SK-N-SH (cell line): ENCODE data around the gene CRACR2A. TPM values are rescaled to one million over a fixed set of nuclear protein-coding genes. Genes with fewer than 3 reads are reported as not detected.

Experiments
- CTCF ChIA-PET: fragments of 300-600, 350-600 bp; formaldehyde crosslinking; extraction: SDS; loops from one replicate; lab custom pipeline; 2021; lab: Yijun Ruan, JAX
- POLR2A ChIA-PET: fragments of 350-600 bp; sonication (Branson Sonifier 250); formaldehyde crosslinking; extraction: SDS; loops from one replicate; lab custom pipeline; 2020; ENCODE audit warnings: antibody characterized with exemption, inconsistent platforms; lab: Yijun Ruan, JAX
- DNase-seq: peaks from one replicate; pipeline ENCODE4 v3.0.0; 2012
- H2AFZ ChIP-seq: fragments of 200-600 bp; sonication (generic); 2 replicates; pipeline ENCODE4 v1.8.1; 2016; ENCODE audit warnings: antibody characterized with exemption, mild to moderate bottlenecking, low read depth
- H3F3A ChIP-seq: fragments of 200-600 bp; sonication (generic); replicated peaks from 2 replicates; pipeline ENCODE3; 2016; ENCODE audit warnings: antibody characterized with exemption, mild to moderate bottlenecking; ENCODE audit not compliant: insufficient read depth
- H3K27ac ChIP-seq, 2 experiments: fragments of 200-500 bp in 1 of 2; fragments of 200-600 bp in 1 of 2; sonication (Bioruptor generic) in 1 of 2; sonication (generic), shearing (Covaris generic) in 1 of 2; 2 replicates each; pipeline versions ENCODE4 v1.5.1 to v1.6.1; 2014 to 2016; ENCODE audit warnings: low read depth in 2 of 2, inconsistent platforms in 1 of 2, low read length in 1 of 2, mild to moderate bottlenecking in 1 of 2, mixed read lengths in 1 of 2
- H3K27me3 ChIP-seq: fragments of 200-600 bp; sonication (generic), shearing (Covaris generic); 2 replicates; pipeline ENCODE4 v1.6.1; 2016; ENCODE audit warnings: mixed run types; ENCODE audit not compliant: insufficient read depth
- H3K36me3 ChIP-seq, 2 experiments: fragments of 200-500 bp in 1 of 2; fragments of 200-600 bp in 1 of 2; sonication (Bioruptor generic) in 1 of 2; sonication (generic) in 1 of 2; replicated peaks in 1 of 2; 2 replicates each; pipeline versions ENCODE3 to v1.5.1; 2014 to 2016; ENCODE audit warnings: low read length in 1 of 2, mild to moderate bottlenecking in 1 of 2; ENCODE audit not compliant: insufficient read depth in 2 of 2, control insufficient read depth in 1 of 2
- H3K4me1 ChIP-seq, 2 experiments: fragments of 200-500 bp in 1 of 2; fragments of 200-600 bp in 1 of 2; sonication (Bioruptor generic) in 1 of 2; sonication (generic), shearing (Covaris generic) in 1 of 2; 2 replicates each; pipeline versions ENCODE4 v1.5.1 to v1.6.1; 2014 to 2016; ENCODE audit warnings: low read depth in 1 of 2, low read length in 1 of 2, mixed run types in 1 of 2; ENCODE audit not compliant: insufficient read depth in 2 of 2, control insufficient read depth in 1 of 2
- H3K4me2 ChIP-seq: fragments of 200-600 bp; sonication (generic), shearing (Covaris generic); 2 replicates; pipeline ENCODE4 v1.6.1; 2017; ENCODE audit warnings: mixed run types
- H3K4me3 ChIP-seq, 2 experiments: fragments of 200-500 bp in 1 of 2; fragments of 200-600 bp in 1 of 2; sonication (Bioruptor generic) in 1 of 2; sonication (generic), shearing (Covaris generic) in 1 of 2; 2 replicates each; pipeline versions ENCODE4 v1.5.1 to v1.8.1; 2014 to 2016; ENCODE audit warnings: low read depth in 2 of 2, inconsistent platforms in 1 of 2, low read length in 1 of 2, mild to moderate bottlenecking in 1 of 2, mixed read lengths in 1 of 2, moderate library complexity in 1 of 2
- H3K79me2 ChIP-seq: fragments of 200-600 bp; sonication (generic); 2 replicates; pipeline ENCODE4 v1.8.1; 2017; ENCODE audit warnings: mild to moderate bottlenecking; ENCODE audit not compliant: insufficient read depth
- H3K9ac ChIP-seq: fragments of 200-600 bp; sonication (generic); 2 replicates; pipeline ENCODE4 v1.6.1; 2017; ENCODE audit warnings: mixed run types
- H3K9me2 ChIP-seq: fragments of 200-600 bp; sonication (generic); 2 replicates; pipeline ENCODE4 v1.6.1; 2017; ENCODE audit warnings: mixed run types
- H3K9me3 ChIP-seq: fragments of 200-600 bp; sonication (generic); 2 replicates; pipeline ENCODE4 v1.6.1; 2017; ENCODE audit warnings: mixed run types, mild to moderate bottlenecking, moderate library complexity
- H4K20me1 ChIP-seq: fragments of 200-600 bp; sonication (generic); 2 replicates; pipeline ENCODE4 v1.6.1; 2017; ENCODE audit warnings: mild to moderate bottlenecking, mixed run types; ENCODE audit not compliant: insufficient read depth
- MXI1 ChIP-seq: IDR thresholded peaks from 2 replicates; pipeline ENCODE4 v1.6.1; 2012; ENCODE audit warnings: mild to moderate bottlenecking, low read depth, low read length, improper control_type of control experiment
- NFIC ChIP-seq: IDR thresholded peaks from 2 replicates; pipeline ENCODE4 v1.4.0; 2012; ENCODE audit warnings: borderline replicate concordance
- POLR2AphosphoS5 ChIP-seq: IDR thresholded peaks from 2 replicates; pipeline ENCODE4 v1.6.1; 2012; ENCODE audit warnings: low read depth, low read length
- RFX5 ChIP-seq: IDR thresholded peaks from 2 replicates; pipeline ENCODE4 v1.6.1; 2012; ENCODE audit warnings: mild to moderate bottlenecking, improper control_type of control experiment, low read length
- TAF1 ChIP-seq: IDR thresholded peaks from 2 replicates; pipeline ENCODE4 v1.6.1; 2012; ENCODE audit warnings: low read depth, mild to moderate bottlenecking, low read length, moderate library complexity, borderline replicate concordance
- TCF12 ChIP-seq: IDR thresholded peaks from 2 replicates; pipeline ENCODE4 v1.4.0; 2012
- WGBS: methylation state at CpG from one replicate; pipeline ENCODE4 v1.1.6; 2017; ENCODE audit warnings: low lambda C conversion rate; 5-methylcytosine and 5-hydroxymethylcytosine counted together
- polyA plus RNA-seq, 3 experiments: library from polyadenylated mRNA; depleted of rRNA; stranded (reverse); fragments of >200 nt; gene quantifications; 2 replicates each; pipeline ENCODE4 v1.2.3, GENCODE V29; 2012
- TF ChIP-seq, protein P1 (sequence below): IDR thresholded peaks from 2 replicates; pipeline ENCODE4 v1.4.0; 2012; ENCODE audit warnings: low read depth, borderline replicate concordance
- TF ChIP-seq, protein P2 (sequence below): fragments of 150-350 bp; IDR thresholded peaks from 2 replicates; pipeline ENCODE4 v1.6.1; 2016; ENCODE audit warnings: mild to moderate bottlenecking, low read depth, low read length

Gene CRACR2A
- polyA plus RNA-seq, 1 of the 3 experiments (the other 2 are of a cell fraction) = 0.12 TPM

- Histone ChIP-seq H3K27me3 (no peaks in the 10 kb centered on the region; the same call in 1 of the 2 replicates), H3K36me3 (no peaks in the 10 kb centered on the region), H4K20me1 (no peaks in the 10 kb centered on the region), H3K9me3 (no peaks in the 10 kb centered on the region), H3F3A (no peaks in the 10 kb centered on the region), H3K4me2 (no peak overlapping the region), H2AFZ (no peak overlapping the region), H3K79me2 (no peaks in the 10 kb centered on the region), H3K4me3 (no peak overlapping the region), H3K9me2 (no peaks in the 10 kb centered on the region), H3K27ac (no peak overlapping the region), H3K9ac (no peak overlapping the region), H3K4me1 (no peaks in the 10 kb centered on the region; a peak in 1 of 4 replicates)
- 53% methylated on average over 6 of the region's 6 CpGs for WGBS
- CTCF ChIA-PET = no interaction called here
- no peak for TF ChIP-seq POLR2AphosphoS5
- TF ChIP-seq MXI1 = no peak
- no peak for TF ChIP-seq TAF1
- TF ChIP-seq, protein P1, sequence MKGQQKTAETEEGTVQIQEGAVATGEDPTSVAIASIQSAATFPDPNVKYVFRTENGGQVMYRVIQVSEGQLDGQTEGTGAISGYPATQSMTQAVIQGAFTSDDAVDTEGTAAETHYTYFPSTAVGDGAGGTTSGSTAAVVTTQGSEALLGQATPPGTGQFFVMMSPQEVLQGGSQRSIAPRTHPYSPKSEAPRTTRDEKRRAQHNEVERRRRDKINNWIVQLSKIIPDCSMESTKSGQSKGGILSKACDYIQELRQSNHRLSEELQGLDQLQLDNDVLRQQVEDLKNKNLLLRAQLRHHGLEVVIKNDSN = no peak
- DNase-seq = no peak
- POLR2A ChIA-PET = no interaction called here
These were observed 27.4 kb downstream of the CRACR2A start for GRCh38 chr12:3725388-3726115.

DNA sequence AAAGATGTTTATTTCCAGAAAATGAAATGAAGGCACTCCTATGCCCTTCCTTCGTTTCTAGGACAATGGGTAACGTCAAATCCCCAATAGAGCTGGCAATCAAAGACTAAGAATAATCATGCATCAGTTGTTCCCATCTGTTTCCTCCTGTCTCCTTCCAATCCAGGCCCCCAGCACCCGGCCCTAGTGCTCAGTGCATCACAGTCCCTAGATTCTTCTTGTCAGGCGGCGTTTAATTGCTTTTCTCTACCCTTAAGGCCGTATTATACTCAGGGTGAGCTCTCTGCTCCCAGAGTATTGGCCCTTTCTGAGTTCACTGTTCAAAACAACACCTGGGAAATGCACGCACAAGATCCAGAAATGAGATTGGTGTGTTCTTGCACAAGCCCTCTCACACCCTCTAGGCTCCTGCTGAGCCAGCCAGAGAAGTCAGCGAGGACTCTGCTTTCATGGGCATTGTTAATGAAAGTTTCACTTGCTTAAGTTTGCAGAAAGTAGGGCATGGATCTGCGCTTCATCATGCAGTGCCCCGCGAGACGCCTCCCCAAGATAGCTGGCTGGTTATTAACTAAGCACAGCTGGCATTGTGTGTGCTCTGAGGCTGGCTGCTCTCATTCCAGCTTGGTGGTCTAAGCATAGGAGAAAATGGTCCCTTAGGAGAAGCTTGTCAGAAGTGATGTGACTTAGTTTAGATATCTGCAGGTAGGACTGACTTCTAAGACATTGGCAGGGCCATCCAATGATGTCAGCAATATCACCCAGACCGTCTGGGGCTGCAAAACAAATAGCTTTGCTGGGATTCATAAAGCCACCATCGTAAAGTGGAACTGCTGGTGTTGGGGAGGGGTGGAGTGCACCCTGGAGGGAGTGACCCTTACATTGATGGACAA, 28.7 kb downstream of the CRACR2A start:
- no peak overlapping the region for H3K4me3 ChIP-seq

GRCh38 chr12:3722368-3722767, 30.5 kb downstream of the CRACR2A start:
- 32% methylated on average over 6 of the region's 6 CpGs for WGBS
- POLR2A ChIA-PET = no interaction called here
- Histone ChIP-seq H3K36me3 (no peaks in the 10 kb centered on the region), H3K4me1 (no peaks in the 10 kb centered on the region; a peak in 1 of 4 replicates), H2AFZ (no peak overlapping the region), H3K9ac (no peak overlapping the region), H3K4me2 (no peak overlapping the region), H4K20me1 (no peaks in the 10 kb centered on the region), H3K4me3 (no peak overlapping the region), H3K27ac (no peak overlapping the region), H3K9me3 (no peaks in the 10 kb centered on the region), H3K27me3 (no peaks in the 10 kb centered on the region; the same call in 1 of the 2 replicates), H3F3A (no peaks in the 10 kb centered on the region), H3K79me2 (no peaks in the 10 kb centered on the region), H3K9me2 (no peaks in the 10 kb centered on the region)
- DNase-seq = no peak
- CTCF ChIA-PET = no interaction called here
- TF ChIP-seq TCF12 (no peak), RFX5 (no peak), NFIC (no peak)

More for the DNA sequence above, 28.7 kb downstream of the CRACR2A start:
- H3K79me2 ChIP-seq = no peaks in the 10 kb centered on the region
- H3F3A ChIP-seq = no peaks in the 10 kb centered on the region
- H3K9me2 ChIP-seq = no peaks in the 10 kb centered on the region
- DNase-seq = no peak
- H3K27ac ChIP-seq = no peak overlapping the region
- no peaks in the 10 kb centered on the region for H3K9me3 ChIP-seq
- no peaks in the 10 kb centered on the region; a peak in 1 of 4 replicates for H3K4me1 ChIP-seq
- H2AFZ ChIP-seq = no peak overlapping the region
- TF ChIP-seq, protein P2, sequence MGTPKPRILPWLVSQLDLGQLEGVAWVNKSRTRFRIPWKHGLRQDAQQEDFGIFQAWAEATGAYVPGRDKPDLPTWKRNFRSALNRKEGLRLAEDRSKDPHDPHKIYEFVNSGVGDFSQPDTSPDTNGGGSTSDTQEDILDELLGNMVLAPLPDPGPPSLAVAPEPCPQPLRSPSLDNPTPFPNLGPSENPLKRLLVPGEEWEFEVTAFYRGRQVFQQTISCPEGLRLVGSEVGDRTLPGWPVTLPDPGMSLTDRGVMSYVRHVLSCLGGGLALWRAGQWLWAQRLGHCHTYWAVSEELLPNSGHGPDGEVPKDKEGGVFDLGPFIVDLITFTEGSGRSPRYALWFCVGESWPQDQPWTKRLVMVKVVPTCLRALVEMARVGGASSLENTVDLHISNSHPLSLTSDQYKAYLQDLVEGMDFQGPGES = no peak
- no peak overlapping the region for H3K9ac ChIP-seq
- WGBS = 56% methylated on average over 12 of the region's 14 CpGs
- H3K4me2 ChIP-seq = no peak overlapping the region
- H3K27me3 ChIP-seq = no peaks in the 10 kb centered on the region; the same call in 1 of the 2 replicates
- ChIA-PET CTCF (no interaction called here), POLR2A (no interaction called here)
- H4K20me1 ChIP-seq = no peaks in the 10 kb centered on the region
- no peaks in the 10 kb centered on the region for H3K36me3 ChIP-seq
